Measurements from ENCODE around the gene ING3.

Gene ING3

DNA sequence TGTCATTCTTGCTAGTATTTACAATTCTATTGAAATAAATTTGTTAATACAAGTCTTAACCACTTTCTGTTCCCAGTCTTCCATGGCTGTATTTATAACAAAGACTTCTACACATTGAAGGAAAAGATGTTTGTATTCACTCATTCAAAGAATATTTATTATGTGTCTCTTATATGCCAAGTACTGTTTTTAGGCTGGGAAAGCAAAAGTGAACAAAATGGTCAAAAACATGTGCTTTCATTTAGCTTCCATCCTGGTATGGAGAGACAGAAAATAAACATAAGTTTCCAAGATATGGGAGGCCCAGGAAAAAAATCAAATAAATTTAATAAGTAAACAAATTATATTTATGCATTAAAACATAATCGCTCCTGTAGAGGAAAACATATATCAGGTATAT lies 60.8 kb downstream of the ING3 start:
- TF ChIP-seq, protein P1, sequence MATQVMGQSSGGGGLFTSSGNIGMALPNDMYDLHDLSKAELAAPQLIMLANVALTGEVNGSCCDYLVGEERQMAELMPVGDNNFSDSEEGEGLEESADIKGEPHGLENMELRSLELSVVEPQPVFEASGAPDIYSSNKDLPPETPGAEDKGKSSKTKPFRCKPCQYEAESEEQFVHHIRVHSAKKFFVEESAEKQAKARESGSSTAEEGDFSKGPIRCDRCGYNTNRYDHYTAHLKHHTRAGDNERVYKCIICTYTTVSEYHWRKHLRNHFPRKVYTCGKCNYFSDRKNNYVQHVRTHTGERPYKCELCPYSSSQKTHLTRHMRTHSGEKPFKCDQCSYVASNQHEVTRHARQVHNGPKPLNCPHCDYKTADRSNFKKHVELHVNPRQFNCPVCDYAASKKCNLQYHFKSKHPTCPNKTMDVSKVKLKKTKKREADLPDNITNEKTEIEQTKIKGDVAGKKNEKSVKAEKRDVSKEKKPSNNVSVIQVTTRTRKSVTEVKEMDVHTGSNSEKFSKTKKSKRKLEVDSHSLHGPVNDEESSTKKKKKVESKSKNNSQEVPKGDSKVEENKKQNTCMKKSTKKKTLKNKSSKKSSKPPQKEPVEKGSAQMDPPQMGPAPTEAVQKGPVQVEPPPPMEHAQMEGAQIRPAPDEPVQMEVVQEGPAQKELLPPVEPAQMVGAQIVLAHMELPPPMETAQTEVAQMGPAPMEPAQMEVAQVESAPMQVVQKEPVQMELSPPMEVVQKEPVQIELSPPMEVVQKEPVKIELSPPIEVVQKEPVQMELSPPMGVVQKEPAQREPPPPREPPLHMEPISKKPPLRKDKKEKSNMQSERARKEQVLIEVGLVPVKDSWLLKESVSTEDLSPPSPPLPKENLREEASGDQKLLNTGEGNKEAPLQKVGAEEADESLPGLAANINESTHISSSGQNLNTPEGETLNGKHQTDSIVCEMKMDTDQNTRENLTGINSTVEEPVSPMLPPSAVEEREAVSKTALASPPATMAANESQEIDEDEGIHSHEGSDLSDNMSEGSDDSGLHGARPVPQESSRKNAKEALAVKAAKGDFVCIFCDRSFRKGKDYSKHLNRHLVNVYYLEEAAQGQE (IDR thresholded peaks at IDR 0.05; ENCODE audit: insufficient read depth in 1 of 2, low read depth in 2 of 2, low read length in 2 of 2), result no peak
- TF ChIP-seq FOXP2 (optimal IDR thresholded peaks at IDR 0.05; ENCODE audit: borderline replicate concordance, extremely low read depth, extremely low read length, insufficient read depth) (no peak), POLR2AphosphoS5 (IDR thresholded peaks at IDR 0.05; ENCODE audit: low read depth, low read length) (no peak), TAF1 (IDR thresholded peaks at IDR 0.05; ENCODE audit: borderline replicate concordance, insufficient read depth, low read length) (no peak), SIN3A (IDR thresholded peaks at IDR 0.05; ENCODE audit: borderline replicate concordance, insufficient read depth, low read length) (no peak)

DNA sequence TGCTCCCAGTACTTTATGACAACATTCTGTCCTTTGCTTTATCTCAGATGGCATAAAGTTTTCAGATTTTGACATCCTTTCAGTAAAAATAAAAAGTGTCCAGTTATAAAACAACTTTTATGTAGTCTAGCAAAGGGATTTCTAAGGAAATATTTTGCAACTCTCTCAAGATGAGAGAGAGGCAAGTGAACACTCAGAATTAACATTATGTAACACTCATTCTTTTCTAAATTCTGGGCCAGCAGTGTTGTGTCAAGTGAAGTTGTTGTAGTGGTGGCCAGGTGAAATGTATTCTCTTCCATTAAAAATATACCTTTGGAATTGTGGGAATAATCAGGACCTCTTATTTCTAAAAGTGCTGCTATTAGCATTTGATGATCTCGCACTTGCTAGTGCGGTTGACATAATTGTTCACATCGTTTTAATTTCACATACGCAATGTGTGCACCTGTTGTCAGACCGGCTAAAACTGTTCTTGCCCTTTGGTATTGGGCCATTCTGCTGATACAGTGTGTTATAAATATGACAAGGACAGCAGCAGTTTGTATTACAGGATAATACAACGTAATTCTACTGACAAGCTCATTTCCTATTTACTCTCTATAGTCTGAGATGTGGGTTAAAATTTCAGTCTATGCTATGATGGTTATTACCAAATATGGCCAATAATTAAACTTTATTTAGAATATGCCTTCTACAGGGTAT lies 61.7 kb downstream of the ING3 start:
- TF ChIP-seq, protein P1 (IDR thresholded peaks at IDR 0.05; ENCODE audit: insufficient read depth in 1 of 2, low read depth in 2 of 2, low read length in 2 of 2), result no peak
- TF ChIP-seq SIN3A (IDR thresholded peaks at IDR 0.05; ENCODE audit: borderline replicate concordance, insufficient read depth, low read length) (no peak), TAF1 (IDR thresholded peaks at IDR 0.05; ENCODE audit: borderline replicate concordance, insufficient read depth, low read length) (no peak), FOXP2 (optimal IDR thresholded peaks at IDR 0.05; ENCODE audit: borderline replicate concordance, extremely low read depth, extremely low read length, insufficient read depth) (no peak), POLR2AphosphoS5 (IDR thresholded peaks at IDR 0.05; ENCODE audit: low read depth, low read length) (no peak)

DNA sequence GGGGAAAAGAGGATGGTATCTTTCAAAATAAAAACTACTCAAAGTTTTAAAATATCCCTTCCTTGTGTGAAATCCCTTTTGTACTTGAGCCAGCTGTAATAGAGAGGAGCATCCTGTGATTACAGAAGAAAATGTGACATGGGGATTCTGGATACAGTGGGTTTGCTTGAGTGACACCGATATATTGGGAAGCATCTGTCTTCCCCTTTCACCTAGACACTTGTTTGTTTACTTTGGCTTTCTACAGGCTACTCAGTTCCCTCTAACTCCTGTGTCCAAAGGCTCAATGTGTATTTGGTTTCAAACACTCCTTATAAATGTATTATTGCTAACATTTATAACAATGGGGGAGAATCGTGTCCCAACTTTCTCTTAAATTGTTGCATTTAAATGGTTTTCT lies 62.3 kb downstream of the ING3 start:
- TF ChIP-seq POLR2AphosphoS5 (IDR thresholded peaks at IDR 0.05; ENCODE audit: low read depth, low read length) (no peak), SIN3A (IDR thresholded peaks at IDR 0.05; ENCODE audit: borderline replicate concordance, insufficient read depth, low read length) (no peak), FOXP2 (optimal IDR thresholded peaks at IDR 0.05; ENCODE audit: borderline replicate concordance, extremely low read depth, extremely low read length, insufficient read depth) (no peak), TAF1 (IDR thresholded peaks at IDR 0.05; ENCODE audit: borderline replicate concordance, insufficient read depth, low read length) (no peak)
- TF ChIP-seq, protein P1 (IDR thresholded peaks at IDR 0.05; ENCODE audit: insufficient read depth in 1 of 2, low read depth in 2 of 2, low read length in 2 of 2), result no peak

DNA sequence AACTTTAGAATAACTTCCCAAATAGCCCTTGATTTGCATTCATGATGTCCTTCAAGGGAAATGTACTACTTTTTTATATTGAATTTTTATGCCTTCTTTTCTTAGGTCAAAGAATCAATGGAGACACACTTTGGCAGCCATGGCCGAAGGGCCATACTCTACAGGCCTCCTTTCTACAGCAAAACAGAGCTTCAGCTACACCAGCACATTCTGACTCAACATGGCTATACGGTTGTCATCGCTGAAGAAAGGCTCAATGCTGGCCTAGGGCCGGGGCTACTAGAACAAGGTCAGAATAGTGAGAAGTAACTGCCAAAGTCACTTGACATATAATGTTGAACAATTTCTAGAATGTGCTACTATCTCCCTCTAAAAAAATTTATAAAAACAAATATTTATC lies 65.0 kb downstream of the ING3 start:
- TF ChIP-seq, protein P1 (IDR thresholded peaks at IDR 0.05; ENCODE audit: insufficient read depth in 1 of 2, low read depth in 2 of 2, low read length in 2 of 2), result no peak
- TF ChIP-seq TAF1 (IDR thresholded peaks at IDR 0.05; ENCODE audit: borderline replicate concordance, insufficient read depth, low read length), result no peak
- no peak for TF ChIP-seq POLR2AphosphoS5 (IDR thresholded peaks at IDR 0.05; ENCODE audit: low read depth, low read length)
- no peak for TF ChIP-seq SIN3A (IDR thresholded peaks at IDR 0.05; ENCODE audit: borderline replicate concordance, insufficient read depth, low read length)
- no peak for TF ChIP-seq FOXP2 (optimal IDR thresholded peaks at IDR 0.05; ENCODE audit: borderline replicate concordance, extremely low read depth, extremely low read length, insufficient read depth)

Measured in PFSK-1 (cell line).